Astrocyte (in vitro differentiated cells and primary cell): Measurements from ENCODE around the gene TFRC. TPM values are rescaled to one million over a fixed set of nuclear protein-coding genes. Genes with fewer than 3 reads are reported as not detected.

Source experiments
- DNase-seq: peaks from one replicate; pipeline ENCODE4 v3.0.0-alpha.2; 2010; ENCODE audit warnings: low read depth
- FAIRE-seq: peaks from 2 replicates; lab custom pipeline; 2011; peaks lifted over from hg19 to GRCh38; lab: Jason Lieb, UNC
- H2AFZ ChIP-seq: 2 replicates; pipeline ENCODE4 v1.6.0; 2012; ENCODE audit warnings: low read depth, low read length, inconsistent platforms
- H3K27ac ChIP-seq: 2 replicates; pipeline ENCODE4 v1.5.1; 2011; ENCODE audit warnings: low read depth, low read length, inconsistent platforms
- H3K27me3 ChIP-seq: 2 replicates; pipeline ENCODE4 v1.6.0; 2011; ENCODE audit warnings: low read length, inconsistent platforms; ENCODE audit not compliant: insufficient read depth
- H3K36me3 ChIP-seq: 2 replicates; pipeline ENCODE4 v1.5.1; 2011; ENCODE audit warnings: low read length, inconsistent platforms; ENCODE audit not compliant: insufficient read depth
- H3K4me1 ChIP-seq: 2 replicates; pipeline ENCODE4 v1.5.1; 2011; ENCODE audit warnings: low read length, inconsistent platforms; ENCODE audit not compliant: insufficient read depth
- H3K4me2 ChIP-seq: 2 replicates; pipeline ENCODE4 v1.6.0; 2012; ENCODE audit warnings: low read length, inconsistent platforms
- H3K4me3 ChIP-seq: 2 replicates; pipeline ENCODE4 v1.5.1; 2011; ENCODE audit warnings: low read depth, mild to moderate bottlenecking, low read length, inconsistent platforms; ENCODE audit not compliant: insufficient read depth
- H3K79me2 ChIP-seq: 2 replicates; pipeline ENCODE4 v1.6.0; 2012; ENCODE audit warnings: mild to moderate bottlenecking, low read length, inconsistent platforms; ENCODE audit not compliant: insufficient read depth
- H3K9ac ChIP-seq: 2 replicates; pipeline ENCODE4 v1.6.0; 2012; ENCODE audit warnings: mild to moderate bottlenecking, low read length, inconsistent platforms
- H3K9me3 ChIP-seq: 2 replicates; pipeline ENCODE4 v1.5.1; 2012; ENCODE audit warnings: low read depth, mild to moderate bottlenecking, low read length, inconsistent platforms; ENCODE audit not compliant: insufficient read depth
- H4K20me1 ChIP-seq: 2 replicates; pipeline ENCODE4 v1.6.0; 2012; ENCODE audit warnings: low read length, inconsistent platforms; ENCODE audit not compliant: insufficient read depth
- H3K27ac Mint-ChIP-seq: one replicate; pipeline ENCODE4 v1.8.0; 2021; ENCODE audit warnings: mild to moderate bottlenecking, mixed read lengths; ENCODE audit not compliant: unreplicated experiment
- H3K27me3 Mint-ChIP-seq: one replicate; pipeline ENCODE4 v1.8.0; 2021; ENCODE audit warnings: low read depth, mixed read lengths; ENCODE audit not compliant: unreplicated experiment
- H3K36me3 Mint-ChIP-seq: one replicate; pipeline ENCODE4 v1.8.0; 2021; ENCODE audit warnings: low read depth, mixed read lengths; ENCODE audit not compliant: unreplicated experiment
- H3K4me1 Mint-ChIP-seq: one replicate; pipeline ENCODE4 v1.8.0; 2021; ENCODE audit warnings: low read depth, mixed read lengths; ENCODE audit not compliant: unreplicated experiment
- H3K4me3 Mint-ChIP-seq: one replicate; pipeline ENCODE4 v1.8.0; 2021; ENCODE audit warnings: mild to moderate bottlenecking, moderate library complexity, mixed read lengths; ENCODE audit not compliant: unreplicated experiment
- H3K9me3 Mint-ChIP-seq: one replicate; pipeline ENCODE4 v1.8.0; 2021; ENCODE audit warnings: mild to moderate bottlenecking, mixed read lengths; ENCODE audit not compliant: unreplicated experiment
- CTCF ChIP-seq: IDR thresholded peaks from 2 replicates; pipeline ENCODE4 v1.5.1; 2011; ENCODE audit warnings: low read depth, mild to moderate bottlenecking, inconsistent platforms, low read length, moderate library complexity; ENCODE audit not compliant: insufficient read depth
- EZH2 ChIP-seq: IDR thresholded peaks from 2 replicates; pipeline ENCODE4 v1.6.1; 2012; ENCODE audit warnings: mild to moderate bottlenecking, low read length, inconsistent platforms; ENCODE audit not compliant: insufficient read depth
- total RNA-seq: library from RNA; stranded (reverse); gene quantifications from 2 replicates; pipeline ENCODE4 v1.2.1, GENCODE V29; 2021

TFRC gene
- total RNA-seq, 1 donor from 2014 or later: 98.4 TPM

- no peak overlapping the region for H3K4me2 ChIP-seq
- TF ChIP-seq EZH2 (no peak), CTCF (no peak)
- no peak overlapping the region for H3K27ac ChIP-seq
- Mint-ChIP-seq H3K4me1 (no peaks in the 10 kb centered on the region), H3K9me3 (no peaks in the 10 kb centered on the region), H3K27me3 (peaks cover 11% of the 10 kb centered on the region), H3K27ac (no peak overlapping the region), H3K36me3 (no peaks in the 10 kb centered on the region), H3K4me3 (no peak overlapping the region)
- no peaks in the 10 kb centered on the region for H3K9me3 ChIP-seq
- no peak overlapping the region for H2AFZ ChIP-seq
- DNase-seq (no peak), FAIRE-seq (no peak)
- H3K4me1 ChIP-seq: no peaks in the 10 kb centered on the region
- H3K9ac ChIP-seq: no peak overlapping the region
- H3K79me2 ChIP-seq: no peaks in the 10 kb centered on the region
- no peaks in the 10 kb centered on the region for H3K36me3 ChIP-seq
- H3K4me3 ChIP-seq: no peak overlapping the region
- peaks cover 2% of the 10 kb centered on the region for H3K27me3 ChIP-seq
- no peaks in the 10 kb centered on the region for H4K20me1 ChIP-seq
Observed at GRCh38 chr3:196093317-196094111, 11.6 kb upstream of the TFRC start.

- Histone ChIP-seq H3K4me1 (no peaks in the 10 kb centered on the region), H3K27me3 (no peaks in the 10 kb centered on the region), H3K27ac (no peak overlapping the region), H3K79me2 (no peaks in the 10 kb centered on the region), H3K9me3 (no peaks in the 10 kb centered on the region), H3K36me3 (no peaks in the 10 kb centered on the region), H2AFZ (no peak overlapping the region), H4K20me1 (no peaks in the 10 kb centered on the region), H3K4me3 (no peak overlapping the region), H3K4me2 (no peak overlapping the region), H3K9ac (no peak overlapping the region)
- H3K4me3 Mint-ChIP-seq: no peak overlapping the region
- DNase-seq (no peak), FAIRE-seq (no peak)
- no peaks in the 10 kb centered on the region for H3K9me3 Mint-ChIP-seq
- no peak for TF ChIP-seq CTCF
- TF ChIP-seq EZH2: no peak
- peaks cover 5% of the 10 kb centered on the region for H3K27me3 Mint-ChIP-seq
- no peak overlapping the region for H3K27ac Mint-ChIP-seq
- H3K36me3 Mint-ChIP-seq: no peaks in the 10 kb centered on the region
- H3K4me1 Mint-ChIP-seq: no peaks in the 10 kb centered on the region
Observed at GRCh38 chr3:196087906-196088305, 6.0 kb upstream of the TFRC start.

DNA sequence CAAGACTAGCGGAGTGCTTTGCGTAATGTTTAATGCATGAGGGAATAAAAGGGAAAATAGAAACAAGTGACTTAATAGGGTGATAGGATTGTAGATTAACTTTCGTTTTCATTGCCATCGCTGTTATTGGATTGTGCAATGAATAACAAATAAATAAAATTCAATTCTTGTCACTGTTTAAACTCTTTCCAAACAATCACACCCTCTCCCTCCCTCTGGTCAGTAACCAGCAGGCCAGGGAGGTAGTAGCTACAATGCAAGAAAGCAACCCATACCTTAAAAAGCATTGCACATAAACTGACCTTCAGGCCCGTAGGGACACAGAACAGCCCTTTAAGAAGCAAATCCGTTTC, 705 bp upstream of the TFRC start:
- Histone ChIP-seq H3K9me3 (no peaks in the 10 kb centered on the region), H3K79me2 (peaks cover 40% of the 10 kb centered on the region), H3K4me3 (peak overlapping the region; percentile 83), H3K27me3 (no peaks in the 10 kb centered on the region), H3K36me3 (no peaks in the 10 kb centered on the region), H3K9ac (peak overlapping the region; percentile 92), H2AFZ (peak overlapping the region; percentile 99), H3K4me2 (peak overlapping the region; percentile 97), H3K27ac (no peak overlapping the region), H4K20me1 (peaks cover 34% of the 10 kb centered on the region), H3K4me1 (peaks cover 6% of the 10 kb centered on the region)
- DNase-seq (no peak), FAIRE-seq (no peak)
- TF ChIP-seq EZH2 (no peak), CTCF (no peak)
- no peaks in the 10 kb centered on the region for H3K9me3 Mint-ChIP-seq
- peak overlapping the region; percentile 84 for H3K4me3 Mint-ChIP-seq
- H3K27me3 Mint-ChIP-seq: peaks cover 4% of the 10 kb centered on the region
- H3K36me3 Mint-ChIP-seq: no peaks in the 10 kb centered on the region
- peaks cover 10% of the 10 kb centered on the region for H3K4me1 Mint-ChIP-seq
- no peak overlapping the region for H3K27ac Mint-ChIP-seq
